ELF-1 (cell line): ENCODE results near the gene OXCT2.
"Not testable (repeated sequence)": the region's sequence is repeated elsewhere in the genome, so short reads cannot be mapped to it uniquely, and the experiment has no call there.

Source experiments
- DNase-seq: peaks from one replicate; pipeline ENCODE4 v3.0.0-alpha.2; 2016; ENCODE audit warnings: low read depth, low spot score

Gene OXCT2

GRCh38 chr1:39771022-39771532 is at the start of gene OXCT2:
OXCT2 (minus strand) TSS chr1:39771348; CDS start chr1:39771255, 93 bp downstream.
- peak; percentile 23 for DNase-seq

GRCh38 chr1:39819091-39819812 is 48.1 kb upstream of the OXCT2 start:
- DNase-seq = no peak

- DNase-seq = no peak
These were observed 47.3 kb upstream of the OXCT2 start for GRCh38 chr1:39818482-39818881.

- DNase-seq = peak; percentile 33
These were observed 46.2 kb upstream of the OXCT2 start for GRCh38 chr1:39817091-39817932.

GRCh38 chr1:39816415-39817090 is 45.4 kb upstream of the OXCT2 start:
- peak; percentile 92 for DNase-seq

GRCh38 chr1:39812913-39813312 is 41.8 kb upstream of the OXCT2 start:
- no peak for DNase-seq

- DNase-seq = no peak
These were observed 37.8 kb upstream of the OXCT2 start for GRCh38 chr1:39808784-39809517.

GRCh38 chr1:39805385-39805784 is 34.2 kb upstream of the OXCT2 start:
- no peak for DNase-seq

GRCh38 chr1:39802496-39803260 is 31.5 kb upstream of the OXCT2 start:
- no peak for DNase-seq

GRCh38 chr1:39800471-39800835 is 29.3 kb upstream of the OXCT2 start:
- no peak for DNase-seq

- peak; percentile 90 for DNase-seq
These were observed 28.8 kb upstream of the OXCT2 start for GRCh38 chr1:39799770-39800470.

- DNase-seq = peak; percentile 73
These were observed 28.0 kb upstream of the OXCT2 start for GRCh38 chr1:39798859-39799769.

GRCh38 chr1:39795651-39796050 is 24.5 kb upstream of the OXCT2 start:
- no peak for DNase-seq

GRCh38 chr1:39791838-39792237 is 20.7 kb upstream of the OXCT2 start:
- no peak for DNase-seq

GRCh38 chr1:39789571-39790110 is 18.5 kb upstream of the OXCT2 start:
- no peak for DNase-seq

GRCh38 chr1:39788758-39789570 is 17.8 kb upstream of the OXCT2 start, which contains the start of gene BMP8B:
BMP8B (minus strand) TSS chr1:39788865; CDS start chr1:39788485, 380 bp downstream.
- peak; percentile 32 for DNase-seq

GRCh38 chr1:39788426-39788757 is 17.2 kb upstream of the OXCT2 start:
- DNase-seq = no peak

- not testable (repeated sequence) for DNase-seq
These were observed 16.8 kb upstream of the OXCT2 start for GRCh38 chr1:39787964-39788363.
